OCI-LY3 (cell line): ENCODE results near the gene NR2F1-AS1.

Experiments
- EZH2phosphoT487 ChIP-seq: fragments of 200-600 bp; shearing (Covaris generic); IDR thresholded peaks from 2 replicates; pipeline ENCODE4 v1.6.1; 2018; ENCODE audit warnings: antibody characterized with exemption, mixed run types, low read depth
- TF ChIP-seq, protein P1 (sequence below): fragments of 200-600, 300-600 bp; sonication (generic); IDR thresholded peaks from 2 replicates; pipeline ENCODE4 v1.5.1; 2014; ENCODE audit warnings: antibody characterized with exemption, low read length, low read depth

DNA sequence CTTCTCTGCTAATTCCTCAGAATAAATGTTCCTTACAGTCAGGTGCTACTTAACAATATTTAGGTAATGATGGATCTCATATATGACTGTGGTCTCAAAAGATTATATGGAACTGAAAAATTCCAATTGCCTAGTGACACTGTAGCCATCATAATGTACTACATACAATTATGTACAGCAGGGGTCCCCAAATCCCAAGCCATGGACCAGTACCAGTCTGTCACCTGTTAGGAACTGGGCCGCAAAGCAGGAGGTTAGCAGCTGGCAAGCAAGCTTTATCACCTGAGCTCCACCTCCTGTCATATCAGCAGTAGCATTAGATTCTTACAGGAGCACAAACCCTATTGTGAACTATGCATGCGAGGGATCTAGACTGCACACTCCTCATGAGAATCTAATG lies 69.6 kb downstream of the NR2F1-AS1 start:
- TF ChIP-seq, protein P1, sequence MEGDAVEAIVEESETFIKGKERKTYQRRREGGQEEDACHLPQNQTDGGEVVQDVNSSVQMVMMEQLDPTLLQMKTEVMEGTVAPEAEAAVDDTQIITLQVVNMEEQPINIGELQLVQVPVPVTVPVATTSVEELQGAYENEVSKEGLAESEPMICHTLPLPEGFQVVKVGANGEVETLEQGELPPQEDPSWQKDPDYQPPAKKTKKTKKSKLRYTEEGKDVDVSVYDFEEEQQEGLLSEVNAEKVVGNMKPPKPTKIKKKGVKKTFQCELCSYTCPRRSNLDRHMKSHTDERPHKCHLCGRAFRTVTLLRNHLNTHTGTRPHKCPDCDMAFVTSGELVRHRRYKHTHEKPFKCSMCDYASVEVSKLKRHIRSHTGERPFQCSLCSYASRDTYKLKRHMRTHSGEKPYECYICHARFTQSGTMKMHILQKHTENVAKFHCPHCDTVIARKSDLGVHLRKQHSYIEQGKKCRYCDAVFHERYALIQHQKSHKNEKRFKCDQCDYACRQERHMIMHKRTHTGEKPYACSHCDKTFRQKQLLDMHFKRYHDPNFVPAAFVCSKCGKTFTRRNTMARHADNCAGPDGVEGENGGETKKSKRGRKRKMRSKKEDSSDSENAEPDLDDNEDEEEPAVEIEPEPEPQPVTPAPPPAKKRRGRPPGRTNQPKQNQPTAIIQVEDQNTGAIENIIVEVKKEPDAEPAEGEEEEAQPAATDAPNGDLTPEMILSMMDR: peak; percentile 18
- no peak for TF ChIP-seq EZH2phosphoT487
